ENCODE measurements around the gene INS. TPM values are rescaled to one million over a fixed set of nuclear protein-coding genes. Genes with fewer than 3 reads are reported as not detected.

INS gene
- total and polyA plus RNA-seq, 2 of the 4 experiments (the other 2 are of a cell fraction), result not detected

GRCh38 chr11:2200957-2201519 lies 40.0 kb upstream of the INS start (continued):
- no peak for TF ChIP-seq ELK1 (IDR thresholded peaks at IDR 0.05; ENCODE audit: borderline replicate concordance, low read depth, low read length)

GRCh38 chr11:2200536-2200935 lies 39.5 kb upstream of the INS start:
- BruUV-seq (replicated peaks), result no TSS peak
- no peak overlapping the region for H4K8ac ChIP-seq (ENCODE audit: low read depth in 2 of 2, low read length in 2 of 2)
- no peak overlapping the region for H3K4me2 ChIP-seq (ENCODE audit: low read depth, low read length)
- no peak overlapping the region for H4K5ac ChIP-seq (ENCODE audit: low read depth, low read length)
- no peak overlapping the region for H3K56ac ChIP-seq (ENCODE audit: extremely low read depth, insufficient read depth, low read length)
- no peak overlapping the region for H3K18ac ChIP-seq (ENCODE audit: low read depth, low read length)
- no peak overlapping the region for H2AK9ac ChIP-seq (replicated peaks; ENCODE audit: low read depth, low read length, poor library complexity)
- in situ Hi-C loops (cut with MboI; ENCODE audit: low sequenced_read_pairs) (loop anchor here (5.0 kb wide), 1 partner anchor 217 kb away; no protein-coding TSS in a partner anchor), intact Hi-C loops (cut with micrococcal nuclease) (no loop called here), dilution Hi-C loops (cut with HindIII; ENCODE audit: low sequenced_read_pairs, unreplicated experiment) (no loop called here)
- no peak overlapping the region for H3K4me3 ChIP-seq (ENCODE audit: insufficient read depth, low read depth, low read length)
- no peak overlapping the region for H4K91ac ChIP-seq (ENCODE audit: insufficient read depth, low read depth, low read length)
- CTCF ChIA-PET, result no interaction called here
- no peak overlapping the region for H2BK5ac ChIP-seq (ENCODE audit: low read depth, low read length, poor library complexity, severe bottlenecking)
- H3K36me3 ChIP-seq (ENCODE audit: control insufficient read depth, insufficient read depth, low read length), result no peaks in the 10 kb centered on the region
- no peak overlapping the region for H2AK5ac ChIP-seq (ENCODE audit: low read depth, low read length)
- no peak overlapping the region for H3K9ac ChIP-seq (ENCODE audit: low read depth, low read length)
- no peaks in the 10 kb centered on the region for H3K79me1 ChIP-seq (ENCODE audit: low read depth in 1 of 2, low read length in 2 of 2)
- no peaks in the 10 kb centered on the region for H3K4me1 ChIP-seq (ENCODE audit: control insufficient read depth, insufficient read depth, low read length)
- no peak for DNase-seq
- TF ChIP-seq BHLHE40 (IDR thresholded peaks at IDR 0.05; ENCODE audit: low read depth, low read length), result no peak
- TF ChIP-seq MAZ (IDR thresholded peaks at IDR 0.05; ENCODE audit: borderline replicate concordance, low read depth, low read length), result no peak
- TF ChIP-seq RAD21 (IDR thresholded peaks at IDR 0.05; ENCODE audit: low read length), result no peak
- no peak for TF ChIP-seq MXI1 (IDR thresholded peaks at IDR 0.05; ENCODE audit: borderline replicate concordance, low read depth, low read length)
- no peak for TF ChIP-seq SMC3 (IDR thresholded peaks at IDR 0.05; ENCODE audit: low read depth, low read length)
- TF ChIP-seq RFX5 (IDR thresholded peaks at IDR 0.05; ENCODE audit: low read depth, low read length), result no peak
- no peak for TF ChIP-seq NFE2L2 (IDR thresholded peaks at IDR 0.05; ENCODE audit: low read depth, low read length)
- no peak for TF ChIP-seq CEBPB (IDR thresholded peaks at IDR 0.05; ENCODE audit: low read depth, low read length)
- no peak for TF ChIP-seq CHD1 (IDR thresholded peaks at IDR 0.05; ENCODE audit: low read depth, low read length)
- 51% methylated on average over 4 of the region's 11 CpGs; no CpG with 5 or more reads in 1 of the 2 experiments for WGBS, 2 experiments (ENCODE audit: extremely low coverage in 2 of 2, insufficient read length in 1 of 2)
- POLR2A ChIA-PET (ENCODE audit: unreplicated experiment), result no interaction called here
- H2BK120ac ChIP-seq (ENCODE audit: low read depth, low read length), result no peak overlapping the region
- no peak overlapping the region for H3K14ac ChIP-seq (replicated peaks; ENCODE audit: low read depth, low read length)
- H3K23ac ChIP-seq (ENCODE audit: low read depth, low read length), result no peak overlapping the region
- no peak for ATAC-seq (ENCODE audit: low read depth)
- H3K27ac ChIP-seq (ENCODE audit: insufficient read depth, low read length), result no peak overlapping the region
- no peak overlapping the region for H2BK20ac ChIP-seq (ENCODE audit: low read depth, low read length)
- peaks cover 16% of the 10 kb centered on the region; the same call in 1 of the 2 replicates for H3K27me3 ChIP-seq (ENCODE audit: control insufficient read depth, insufficient read depth, low read length)
- H3K9me1 ChIP-seq (ENCODE audit: insufficient read depth, low read length), result no peaks in the 10 kb centered on the region
- no peaks in the 10 kb centered on the region for H3K9me3 ChIP-seq (ENCODE audit: control insufficient read depth, insufficient read depth, low read length)
- H2AFZ ChIP-seq (replicated peaks; ENCODE audit: low read length, poor library complexity), result no peak overlapping the region
- H4K20me1 ChIP-seq (ENCODE audit: insufficient read depth, low read length), result no peaks in the 10 kb centered on the region
- H2BK15ac ChIP-seq (ENCODE audit: low read depth, low read length), result no peak overlapping the region
- H3K4ac ChIP-seq (ENCODE audit: low read depth, low read length), result no peak overlapping the region

Data from IMR-90 (cell line).